Measurements from ENCODE around the gene ANKHD1. TPM values are rescaled to one million over a fixed set of nuclear protein-coding genes. Genes with fewer than 3 reads are reported as not detected.

Gene ANKHD1
- total and polyA plus RNA-seq, 7 donors: 31.2 to 86.1 (median 57.1) TPM

- DNase-seq: no peak
- no peak for TF ChIP-seq CTCF (IDR thresholded peaks at IDR 0.05)
- no peaks in the 10 kb centered on the region for H3K27me3 ChIP-seq (ENCODE audit: insufficient read depth in 3 of 3, low read length in 2 of 3)
- no peaks in the 10 kb centered on the region for H3K4me1 ChIP-seq
- H3K36me3 ChIP-seq (ENCODE audit: insufficient read depth in 1 of 2, low read depth in 1 of 2): peaks cover 7 to 52% of the 10 kb centered on the region in 2 donors
- H3K4me3 ChIP-seq: no peak overlapping the region
- ATAC-seq: no peak
- intact Hi-C loops (cut with DNase I): loop anchor here in 1 of 2 donors (10.0 kb wide), 1 partner anchor 63 kb away; no protein-coding TSS in a partner anchor
- H3K9me3 ChIP-seq: no peaks in the 10 kb centered on the region
- no peak overlapping the region for H3K27ac ChIP-seq
Measured at GRCh38 chr5:140497897-140498296, 96.3 kb downstream of the ANKHD1 start.

DNA sequence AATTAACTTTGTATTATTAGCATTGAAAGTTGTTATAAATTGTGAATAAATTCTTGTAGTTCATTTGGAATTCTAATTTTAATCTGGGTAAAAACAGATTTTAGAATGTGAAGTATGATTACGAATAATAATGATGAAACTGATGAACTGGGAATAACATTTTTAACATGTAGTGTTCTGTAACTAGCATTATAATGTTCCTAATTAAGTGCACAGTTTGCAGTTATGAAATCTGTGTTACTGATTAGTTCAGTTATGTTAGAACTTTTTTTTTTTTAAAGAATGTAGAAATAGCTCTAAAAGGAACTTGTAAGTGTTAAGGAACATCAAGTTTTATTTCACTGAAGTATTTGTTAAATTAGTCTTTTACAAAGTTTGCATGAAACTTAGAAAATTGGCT lies 97.0 kb downstream of the ANKHD1 start:
- ATAC-seq: no peak
- 95 to 100% (median 98%) methylated on average over 1 of the region's 1 CpG for WGBS, 3 donors
- intact Hi-C loops (cut with DNase I): loop anchor here in 1 of 2 donors (10.0 kb wide), 1 partner anchor 64 kb away; no protein-coding TSS in a partner anchor

DNA sequence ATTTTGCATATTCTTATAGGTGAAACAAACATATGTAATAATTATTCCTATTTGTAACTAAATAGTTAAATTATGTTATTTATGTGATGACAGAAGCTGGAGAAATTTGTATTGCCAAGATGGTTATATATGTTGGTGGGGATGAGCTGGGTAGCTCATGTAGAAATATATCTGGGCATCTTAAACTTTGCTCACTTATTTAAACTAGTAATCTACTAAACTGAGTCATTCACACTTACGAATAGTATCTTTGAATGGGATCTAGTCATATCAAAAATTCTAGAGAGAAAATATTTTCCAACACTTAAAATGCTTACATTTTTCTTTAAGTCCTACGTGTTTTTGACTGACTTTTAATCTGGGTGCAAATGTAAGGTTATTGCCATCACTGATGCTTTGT lies 101.2 kb downstream of the ANKHD1 start:
- no peak for TF ChIP-seq CTCF (IDR thresholded peaks at IDR 0.05)
- Histone ChIP-seq H3K9me3 (no peaks in the 10 kb centered on the region), H3K4me1 (no peaks in the 10 kb centered on the region), H3K36me3 (ENCODE audit: insufficient read depth in 1 of 2, low read depth in 1 of 2) (peaks cover 5 to 71% of the 10 kb centered on the region in 2 donors), H3K27ac (no peak overlapping the region), H3K4me3 (no peak overlapping the region), H3K27me3 (ENCODE audit: insufficient read depth in 3 of 3, low read length in 2 of 3) (no peaks in the 10 kb centered on the region)
- DNase-seq: no peak
- intact Hi-C loops (cut with DNase I): no loop called here
- WGBS, 3 donors: 95 to 98% (median 97%) methylated on average over 2 of the region's 2 CpGs
- ATAC-seq: no peak

More for the DNA sequence above, 97.0 kb downstream of the ANKHD1 start:
- no peaks in the 10 kb centered on the region for H3K4me1 ChIP-seq
- peaks cover 7 to 47% of the 10 kb centered on the region in 2 donors for H3K36me3 ChIP-seq (ENCODE audit: insufficient read depth in 1 of 2, low read depth in 1 of 2)
- TF ChIP-seq CTCF (IDR thresholded peaks at IDR 0.05): no peak
- H3K9me3 ChIP-seq: no peaks in the 10 kb centered on the region
- no peak for DNase-seq
- H3K27me3 ChIP-seq (ENCODE audit: insufficient read depth in 3 of 3, low read length in 2 of 3): no peaks in the 10 kb centered on the region
- H3K27ac ChIP-seq: no peak overlapping the region
- H3K4me3 ChIP-seq: no peak overlapping the region

DNA sequence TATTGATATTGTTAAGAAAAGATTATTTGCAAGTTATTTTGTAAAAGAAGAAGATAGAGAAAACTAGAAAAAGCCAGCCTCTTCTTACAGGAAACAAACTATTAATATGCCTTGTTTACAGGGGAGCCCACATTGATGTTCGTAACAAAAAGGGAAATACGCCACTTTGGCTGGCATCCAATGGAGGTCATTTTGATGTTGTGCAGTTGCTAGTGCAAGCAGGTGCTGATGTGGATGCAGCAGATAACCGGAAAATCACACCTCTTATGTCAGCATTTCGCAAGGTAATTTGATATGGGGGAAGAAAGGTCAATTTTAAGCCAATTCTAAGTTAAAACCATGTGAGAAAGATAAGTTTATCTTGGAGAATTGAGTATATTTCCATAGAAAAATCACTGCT lies 108.3 kb downstream of the ANKHD1 start:
- Histone ChIP-seq H3K27ac (no peak overlapping the region), H3K4me1 (no peaks in the 10 kb centered on the region), H3K27me3 (ENCODE audit: insufficient read depth in 3 of 3, low read length in 2 of 3) (no peaks in the 10 kb centered on the region), H3K36me3 (ENCODE audit: insufficient read depth in 1 of 2, low read depth in 1 of 2) (peaks cover 12 to 100% of the 10 kb centered on the region in 2 donors), H3K9me3 (no peaks in the 10 kb centered on the region), H3K4me3 (no peak overlapping the region)
- intact Hi-C loops (cut with DNase I): no loop called here
- ATAC-seq: no peak
- 62 to 64% (median 63%) methylated on average over 4 of the region's 4 CpGs for WGBS, 3 donors
- no peak for TF ChIP-seq CTCF (IDR thresholded peaks at IDR 0.05)
- no peak for DNase-seq

DNA sequence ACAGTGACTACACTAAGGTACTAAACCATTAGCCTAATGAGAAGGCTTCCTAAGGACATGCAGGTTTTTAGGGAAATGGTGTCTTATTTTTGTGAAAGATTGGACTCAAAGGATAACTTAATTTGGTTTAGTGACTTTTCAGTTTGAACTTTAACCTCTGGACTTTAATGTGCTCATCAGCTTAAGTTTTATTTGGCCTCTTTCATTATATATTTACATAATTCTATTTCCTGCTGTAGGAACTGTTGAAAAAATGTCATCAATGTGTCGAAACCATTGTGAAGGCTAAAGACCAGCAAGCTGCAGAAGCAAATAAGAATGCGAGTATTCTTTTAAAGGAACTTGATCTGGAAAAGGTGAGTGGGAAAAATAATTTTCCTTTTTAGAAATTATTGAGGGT lies 111.5 kb downstream of the ANKHD1 start:
- H3K9me3 ChIP-seq: no peaks in the 10 kb centered on the region
- TF ChIP-seq CTCF (IDR thresholded peaks at IDR 0.05): no peak
- H3K27me3 ChIP-seq (ENCODE audit: insufficient read depth in 3 of 3, low read length in 2 of 3): no peaks in the 10 kb centered on the region
- no peak for ATAC-seq
- H3K27ac ChIP-seq: no peak overlapping the region
- intact Hi-C loops (cut with DNase I): no loop called here
- no peak overlapping the region for H3K4me3 ChIP-seq
- DNase-seq: no peak
- H3K36me3 ChIP-seq (ENCODE audit: insufficient read depth in 1 of 2, low read depth in 1 of 2): peaks cover 9 to 80% of the 10 kb centered on the region in 2 donors
- no peaks in the 10 kb centered on the region for H3K4me1 ChIP-seq
- 97 to 100% (median 99%) methylated on average over 2 of the region's 2 CpGs for WGBS, 3 donors

All from psoas muscle (tissue), 8 donors.